Epithelial cell of esophagus (primary cell): ENCODE results near the gene LCA5L.
"Not testable (repeated sequence)": the region's sequence is repeated elsewhere in the genome, so short reads cannot be mapped to it uniquely, and the experiment has no call there.

Source experiments
- DNase-seq: peaks from one replicate; pipeline ENCODE4 v3.0.0; 2010; ENCODE audit warnings: low read depth
- H3K4me3 ChIP-seq: 2 replicates; pipeline ENCODE4 v1.5.1; 2011; ENCODE audit warnings: mild to moderate bottlenecking, low read length, control low read depth
- TF ChIP-seq, protein P1 (sequence below): IDR thresholded peaks from 2 replicates; pipeline ENCODE4 v1.5.1; 2011; ENCODE audit warnings: low read depth, mild to moderate bottlenecking, low read length, control low read depth, inconsistent platforms; ENCODE audit not compliant: insufficient read depth; ENCODE audit errors: missing control alignments

Gene LCA5L

DNA sequence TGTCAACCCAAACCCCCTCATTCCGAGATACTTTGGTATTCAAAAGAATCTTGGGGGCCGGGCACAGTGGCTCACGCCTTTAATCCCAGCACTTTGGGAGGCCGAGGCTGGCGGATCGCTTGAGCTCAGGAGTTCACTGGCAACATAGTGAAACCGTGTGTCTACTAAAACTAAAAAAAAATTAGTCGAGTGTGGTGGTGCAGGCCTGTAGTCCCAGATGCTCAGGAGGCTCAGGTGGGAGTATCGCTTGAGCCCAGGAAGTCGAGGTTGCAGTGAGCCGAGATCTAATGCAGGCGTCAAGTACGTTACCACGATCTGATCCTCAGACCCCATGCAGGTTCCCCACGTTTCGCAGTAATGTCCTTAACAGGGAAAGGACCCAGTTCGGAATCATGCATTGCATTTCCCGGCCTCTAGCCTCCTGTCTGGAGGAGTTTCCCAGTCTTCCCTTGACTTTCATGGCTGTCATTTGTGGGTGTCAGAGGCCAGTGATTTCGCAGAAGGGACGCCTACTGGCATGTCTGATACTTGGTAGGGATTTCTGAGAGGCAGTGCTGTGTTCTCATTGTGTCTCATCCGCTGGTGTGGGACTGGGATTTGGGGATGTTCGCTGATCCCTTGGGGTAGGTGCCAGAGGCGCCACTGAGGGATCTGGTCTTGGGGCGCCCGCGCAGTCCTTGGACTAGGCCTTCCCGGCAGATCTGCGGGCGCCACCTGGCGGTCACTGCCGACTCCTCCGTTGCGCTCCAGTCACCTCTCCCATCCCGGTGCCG is 57.4 kb downstream of the LCA5L start:
- peak; percentile 85 for DNase-seq
- peak overlapping the region; percentile 52 for H3K4me3 ChIP-seq

DNA sequence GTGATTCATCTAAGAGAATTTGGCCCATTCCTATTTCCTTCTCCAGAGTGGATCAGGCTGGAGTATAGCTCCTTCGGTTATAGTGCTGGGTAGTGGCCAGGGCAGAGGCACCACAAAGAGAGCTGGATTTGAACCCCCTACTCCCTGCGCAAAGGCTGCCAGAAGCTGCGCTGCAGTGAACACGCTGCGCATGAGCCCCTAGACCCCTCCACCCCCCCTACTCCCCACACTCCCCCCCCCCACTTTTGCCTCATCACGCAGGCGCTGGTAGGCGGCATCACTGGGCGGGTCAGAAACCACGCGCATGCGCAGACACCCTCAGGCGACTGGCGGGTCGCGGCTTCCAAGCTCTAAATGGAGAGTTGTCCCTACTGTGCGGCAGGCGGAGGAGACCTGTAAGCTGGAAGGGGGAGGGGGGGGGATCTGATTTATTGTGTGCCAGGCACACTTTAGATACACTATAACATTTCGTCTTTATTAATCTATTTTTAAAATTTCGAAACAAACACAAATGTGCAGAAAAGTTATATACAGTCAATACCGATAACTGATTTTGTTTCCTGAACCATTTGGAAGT is 58.0 kb downstream of the LCA5L start:
- TF ChIP-seq, protein P1, sequence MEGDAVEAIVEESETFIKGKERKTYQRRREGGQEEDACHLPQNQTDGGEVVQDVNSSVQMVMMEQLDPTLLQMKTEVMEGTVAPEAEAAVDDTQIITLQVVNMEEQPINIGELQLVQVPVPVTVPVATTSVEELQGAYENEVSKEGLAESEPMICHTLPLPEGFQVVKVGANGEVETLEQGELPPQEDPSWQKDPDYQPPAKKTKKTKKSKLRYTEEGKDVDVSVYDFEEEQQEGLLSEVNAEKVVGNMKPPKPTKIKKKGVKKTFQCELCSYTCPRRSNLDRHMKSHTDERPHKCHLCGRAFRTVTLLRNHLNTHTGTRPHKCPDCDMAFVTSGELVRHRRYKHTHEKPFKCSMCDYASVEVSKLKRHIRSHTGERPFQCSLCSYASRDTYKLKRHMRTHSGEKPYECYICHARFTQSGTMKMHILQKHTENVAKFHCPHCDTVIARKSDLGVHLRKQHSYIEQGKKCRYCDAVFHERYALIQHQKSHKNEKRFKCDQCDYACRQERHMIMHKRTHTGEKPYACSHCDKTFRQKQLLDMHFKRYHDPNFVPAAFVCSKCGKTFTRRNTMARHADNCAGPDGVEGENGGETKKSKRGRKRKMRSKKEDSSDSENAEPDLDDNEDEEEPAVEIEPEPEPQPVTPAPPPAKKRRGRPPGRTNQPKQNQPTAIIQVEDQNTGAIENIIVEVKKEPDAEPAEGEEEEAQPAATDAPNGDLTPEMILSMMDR: no peak
- peak overlapping the region; percentile 52 for H3K4me3 ChIP-seq
- DNase-seq: peak; percentile 77

More for the DNA sequence above, 57.4 kb downstream of the LCA5L start:
- TF ChIP-seq, protein P1: peak; percentile 76

DNA sequence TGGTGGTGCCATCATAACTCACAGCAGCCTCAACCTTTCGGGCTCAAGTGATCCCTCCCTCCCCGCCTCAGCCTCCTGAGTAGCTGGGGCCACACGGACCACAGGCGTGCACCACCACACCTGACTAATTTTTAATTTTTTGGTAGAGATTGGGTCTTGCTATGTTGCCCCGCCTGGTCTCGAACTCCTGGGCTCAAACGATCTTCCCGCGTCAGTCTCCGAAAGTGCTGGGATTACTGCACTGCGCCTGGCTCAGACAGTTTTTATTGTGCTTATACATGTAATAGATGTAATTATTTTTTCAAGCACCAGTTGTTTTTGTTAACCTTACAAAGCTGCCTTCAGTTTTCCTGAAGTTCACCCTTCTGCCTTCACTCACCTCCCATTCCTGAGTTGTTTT is 58.7 kb downstream of the LCA5L start:
- no peak overlapping the region for H3K4me3 ChIP-seq
- no peak for DNase-seq
- TF ChIP-seq, protein P1: no peak

DNA sequence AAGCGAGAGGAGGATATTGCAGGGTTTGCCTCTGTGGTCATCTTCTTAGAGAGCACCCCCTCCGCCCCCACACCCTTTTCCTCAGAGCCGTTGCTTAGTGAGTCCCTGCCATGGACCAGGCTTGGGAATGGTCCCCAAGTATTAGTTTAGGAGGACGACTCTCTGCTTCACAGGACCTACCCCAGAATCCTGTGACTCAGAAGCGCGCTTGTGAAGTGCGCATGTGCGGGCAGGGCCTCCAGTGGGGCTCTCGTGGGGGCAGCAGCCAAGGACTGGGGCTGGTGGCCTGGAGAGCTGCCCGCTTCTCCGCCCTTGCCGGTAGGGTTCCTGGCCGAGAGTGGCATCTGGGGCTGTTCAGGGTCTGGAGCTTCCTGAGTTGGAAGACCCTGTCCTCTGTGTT is 59.4 kb downstream of the LCA5L start:
- DNase-seq: peak; percentile 18
- TF ChIP-seq, protein P1: no peak
- peak overlapping the region; percentile 45 for H3K4me3 ChIP-seq

DNA sequence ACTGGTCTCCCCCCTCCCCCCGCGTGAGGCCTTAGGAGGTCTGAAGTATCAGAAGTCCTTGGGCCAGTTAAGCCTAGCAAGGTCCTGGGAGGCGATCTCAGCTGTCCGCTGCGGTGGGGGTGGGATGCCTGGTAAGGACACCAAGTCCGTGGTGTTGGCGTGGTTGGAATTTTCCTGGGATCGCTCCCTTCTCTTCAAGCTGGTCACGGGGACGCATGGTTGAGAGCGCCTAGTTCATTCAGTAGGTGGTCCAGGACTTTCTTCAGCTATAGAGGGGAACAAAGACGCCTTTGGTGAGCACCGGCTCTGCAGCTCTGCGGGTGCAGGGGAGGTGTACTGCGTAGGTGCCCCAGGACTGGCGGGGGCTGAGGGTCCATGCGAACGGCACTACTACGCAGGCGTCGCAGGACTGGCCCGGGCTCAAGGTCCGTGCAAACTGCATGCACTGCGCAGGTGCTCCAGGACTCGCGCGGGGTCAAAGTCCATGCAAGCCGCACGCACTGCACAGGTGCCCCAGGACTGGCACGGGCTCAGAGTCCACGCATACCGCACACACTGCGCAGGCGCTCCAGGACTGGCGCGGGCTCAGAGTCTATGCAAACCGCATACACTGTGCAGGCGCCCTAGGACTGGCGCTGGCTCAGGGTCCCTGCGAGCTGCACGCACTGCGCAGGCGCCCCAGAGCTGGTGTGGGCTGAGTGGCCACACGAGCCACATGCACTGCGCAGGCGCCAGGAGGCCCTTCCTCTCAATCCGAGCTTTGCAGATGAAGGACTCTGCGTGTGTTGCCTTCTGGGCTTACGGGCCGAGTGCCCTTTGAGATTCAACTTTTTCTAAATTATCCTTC is 60.1 kb downstream of the LCA5L start:
- DNase-seq: peak; percentile 65
- H3K4me3 ChIP-seq: peak overlapping the region; percentile 45
- TF ChIP-seq, protein P1: no peak

DNA sequence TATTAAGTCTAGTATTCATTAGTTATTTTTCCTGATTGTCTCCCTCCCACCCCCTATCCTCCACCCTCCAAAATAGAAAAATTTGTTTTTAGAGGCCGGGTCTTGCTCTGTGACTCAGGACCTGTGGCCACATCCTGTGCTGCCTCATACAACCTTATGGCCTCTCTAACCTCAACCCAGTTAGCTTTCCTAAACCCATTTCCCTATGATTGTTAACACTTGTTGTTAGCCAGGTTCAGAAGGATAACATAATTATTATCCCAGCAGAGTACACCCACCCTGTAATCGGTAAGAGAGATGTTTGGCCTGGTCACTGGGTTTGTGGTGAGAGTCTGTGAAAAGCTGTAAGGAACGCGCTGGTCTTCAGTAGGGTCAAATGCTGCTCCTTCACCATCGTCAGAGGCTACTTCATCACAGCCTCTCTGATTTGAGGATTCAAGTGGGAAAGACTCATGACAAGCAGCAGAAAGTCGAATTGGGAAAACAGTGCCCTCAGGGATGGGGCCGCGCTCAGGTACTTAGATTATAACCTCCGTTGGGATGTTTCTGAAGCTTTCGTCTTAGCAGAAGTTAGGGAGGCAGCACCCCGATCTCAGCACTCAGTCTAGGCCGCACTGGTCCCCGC is 60.8 kb downstream of the LCA5L start:
- H3K4me3 ChIP-seq: no peak overlapping the region
- DNase-seq: no peak
- TF ChIP-seq, protein P1: no peak

DNA sequence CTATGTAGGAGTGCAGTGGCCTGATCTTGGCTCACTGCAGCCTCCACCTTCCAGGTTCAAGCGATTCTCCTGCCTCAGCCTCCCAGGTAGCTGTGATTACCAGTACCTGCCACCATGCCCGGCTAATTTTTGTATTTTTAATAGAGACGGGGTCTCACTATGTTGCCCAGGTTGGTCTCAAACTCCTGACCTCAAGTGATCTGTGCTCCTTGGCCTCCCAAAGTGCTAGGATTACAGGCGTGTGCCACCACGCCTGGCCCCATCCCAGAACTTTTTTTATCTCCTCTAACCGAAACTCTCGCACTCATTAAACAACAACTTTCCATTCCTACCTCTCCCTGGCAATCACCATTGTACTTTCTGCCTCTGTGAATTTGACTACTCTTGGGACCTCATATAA is 63.5 kb downstream of the LCA5L start:
- H3K4me3 ChIP-seq, DNase-seq: not testable (repeated sequence)
